Activated CD8-positive, alpha-beta memory T cell treated with anti-CD3 and anti-CD28 coated beads, Interleukin-2, amount 50 U/mL, for 48 hours (primary cell): ENCODE data around the gene IFI27.

ENCODE experiments used
- DNase-seq: peaks from one replicate; pipeline ENCODE4 v3.0.0-alpha.2; 2020

Gene IFI27

DNA sequence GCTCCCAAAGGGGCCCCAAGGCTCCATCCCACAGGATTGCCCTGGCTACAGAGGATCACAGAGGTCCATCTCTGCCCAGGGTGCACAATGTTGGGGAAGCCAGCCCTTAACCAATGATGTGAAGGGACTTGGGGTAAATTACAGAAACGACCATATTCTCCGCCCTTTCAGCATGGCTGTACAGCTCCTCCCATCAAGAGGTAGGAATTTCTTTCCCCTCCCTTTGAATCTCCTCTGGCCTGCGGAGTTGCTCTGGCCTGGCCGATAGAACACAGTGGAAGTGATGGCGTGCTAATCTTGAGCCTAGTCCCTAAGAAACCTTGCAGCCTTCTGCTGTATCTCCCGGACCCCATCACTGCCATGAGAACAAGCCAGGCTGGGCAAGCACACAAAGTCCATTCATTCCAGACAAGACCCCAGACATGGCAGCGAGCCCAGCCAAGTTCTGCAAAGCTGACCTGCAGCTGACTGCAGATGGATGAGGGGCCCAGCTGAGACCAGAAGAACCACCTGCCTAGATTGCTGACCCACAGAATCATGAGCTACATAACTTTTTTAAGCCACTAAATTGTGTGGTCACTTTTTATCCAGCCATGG lies 6.9 kb upstream of the IFI27 start:
- no peak for DNase-seq

DNA sequence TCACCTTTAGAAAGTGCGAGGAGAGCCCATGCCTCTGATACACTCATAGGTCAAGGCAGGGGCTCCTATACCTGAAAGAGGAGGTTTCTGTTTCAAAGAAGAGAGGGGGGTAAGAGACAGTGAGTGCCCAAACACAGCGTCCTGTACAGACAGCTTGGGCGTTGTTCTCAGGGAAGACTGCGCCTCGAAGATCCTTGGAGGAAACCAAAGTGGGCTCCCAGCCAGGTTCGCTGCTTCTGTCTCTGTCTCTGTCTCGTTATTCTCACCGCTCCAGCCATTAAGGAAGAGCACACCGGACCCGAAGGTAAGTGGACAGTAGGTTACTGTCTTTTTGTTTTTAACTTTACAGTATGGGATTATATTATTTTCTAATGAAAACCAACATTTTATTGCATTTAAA lies 5.8 kb upstream of the IFI27 start:
- no peak for DNase-seq

DNA sequence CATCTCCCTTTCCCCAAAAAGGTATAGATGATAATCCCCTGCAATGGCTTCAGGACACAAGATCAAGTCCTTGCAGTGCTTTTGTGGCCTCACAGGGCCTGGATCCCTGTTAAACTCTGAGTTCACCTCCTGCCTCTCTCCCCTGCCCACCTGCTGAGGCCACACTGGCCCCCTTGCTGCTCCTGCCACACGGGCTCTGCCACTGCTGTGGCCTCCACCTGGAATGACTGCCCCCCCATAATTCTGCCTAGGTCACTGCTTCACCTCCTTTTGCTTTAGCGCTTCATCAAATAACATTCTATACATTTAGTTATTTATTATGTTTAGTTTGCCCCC lies 653 bp upstream of the IFI27 start:
- peak; percentile 28 for DNase-seq

- DNase-seq: peak; percentile 44
Observed at GRCh38 chr14:94111276-94112095, 950 bp downstream of the IFI27 start.

DNA sequence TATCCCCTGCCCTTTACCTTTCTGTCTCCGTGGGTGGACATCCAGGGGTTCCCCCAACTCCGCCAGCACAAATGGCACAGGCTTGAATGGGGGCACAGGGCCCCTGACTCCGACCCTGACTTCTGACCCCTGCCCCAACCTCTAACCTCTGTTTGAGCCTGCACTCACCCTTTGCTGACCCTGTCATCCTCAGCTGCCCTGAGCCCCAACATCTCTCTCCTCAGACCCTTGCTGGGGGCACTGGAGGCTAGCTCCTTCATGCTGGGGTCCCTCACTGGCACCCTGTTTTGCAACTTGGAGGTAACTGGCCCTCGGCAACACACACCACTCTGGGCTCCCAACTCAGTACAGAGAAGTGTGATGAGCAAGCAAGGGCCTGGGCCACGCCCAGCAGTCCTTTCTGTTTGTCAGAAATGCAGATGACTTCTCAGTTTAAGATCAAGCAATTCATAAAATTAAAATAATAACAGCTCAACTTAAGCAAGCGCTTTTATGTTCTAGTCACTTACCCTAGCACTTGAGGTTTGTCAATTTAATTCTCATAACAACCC lies 2.1 kb downstream of the IFI27 start:
- peak; percentile 45 for DNase-seq

DNA sequence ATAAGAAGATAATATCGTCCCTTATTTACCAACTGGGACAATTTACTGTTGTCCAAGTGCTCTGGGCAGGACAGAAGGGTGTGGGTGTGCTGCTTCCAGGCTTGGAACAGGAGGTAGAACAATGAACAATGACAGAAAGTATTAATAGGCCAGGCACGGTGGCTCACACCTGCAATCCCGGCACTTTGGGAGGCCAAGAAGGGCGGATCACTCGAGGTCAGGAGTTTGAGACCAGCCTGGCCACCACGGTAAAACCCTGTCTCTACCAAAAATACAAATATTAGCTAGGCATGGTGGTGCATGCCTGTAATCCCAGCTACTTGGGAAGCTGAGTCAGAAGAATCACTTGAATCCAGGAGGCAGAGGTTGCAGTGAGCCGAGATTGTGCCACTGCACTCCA lies 2.5 kb downstream of the IFI27 start:
- DNase-seq: peak; percentile 26

- peak; percentile 18 for DNase-seq
Observed at GRCh38 chr14:94113490-94113889, 3.0 kb downstream of the IFI27 start.

DNA sequence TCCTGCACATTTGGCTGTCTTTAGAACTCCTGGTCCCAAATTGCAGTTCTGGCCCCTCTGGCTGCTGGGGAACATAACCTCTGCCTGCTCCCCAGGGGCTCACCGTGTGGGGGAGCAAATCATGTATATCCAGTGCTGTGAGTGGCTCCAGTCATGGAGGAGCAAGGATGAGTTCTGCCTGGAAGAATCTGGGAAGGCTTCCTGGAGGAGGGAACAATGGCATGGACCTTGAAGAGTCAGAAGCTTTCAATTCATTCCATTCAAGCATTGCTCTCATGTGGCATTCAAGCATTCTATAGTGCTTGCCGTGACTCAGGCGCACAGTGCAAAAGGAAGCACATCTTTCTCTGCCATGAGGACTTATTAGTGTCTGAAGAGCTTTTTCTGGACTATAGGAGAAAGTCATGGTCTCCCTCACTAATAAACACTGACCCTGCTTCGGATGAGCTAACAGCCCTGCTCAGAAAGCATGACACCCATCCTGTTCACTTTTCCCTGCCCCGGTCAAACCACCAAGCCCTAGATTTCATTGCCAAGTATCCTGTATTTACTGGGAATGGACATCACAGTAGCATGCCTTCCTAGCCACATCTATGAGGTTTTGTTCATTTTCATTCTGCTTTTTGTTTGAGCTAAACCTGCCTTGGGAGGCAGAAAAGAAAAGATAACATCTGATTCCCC lies 3.5 kb downstream of the IFI27 start:
- DNase-seq: no peak

DNA sequence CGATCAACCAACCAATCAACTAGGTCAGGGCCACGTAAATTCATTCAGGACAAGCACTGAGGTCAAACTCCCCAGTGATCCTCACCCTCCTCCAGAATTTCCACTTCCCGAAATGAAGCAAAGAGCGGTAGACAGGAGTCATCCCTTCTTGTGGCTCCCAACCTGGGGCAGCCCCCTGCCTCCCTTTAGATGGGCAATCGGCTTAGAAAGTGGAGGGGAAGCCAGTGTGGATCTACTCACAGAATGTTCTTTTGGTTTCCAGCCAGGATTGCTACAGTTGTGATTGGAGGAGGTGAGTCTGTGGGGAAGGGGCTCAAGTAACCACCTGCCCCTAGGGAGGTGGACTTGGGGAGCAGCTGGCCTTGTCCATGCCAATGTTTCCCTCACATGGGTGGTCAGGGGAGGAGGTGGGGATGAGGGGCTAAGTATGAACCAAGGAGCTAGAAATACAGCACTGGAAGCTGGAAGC lies 4.1 kb downstream of the IFI27 start:
- DNase-seq: no peak

DNA sequence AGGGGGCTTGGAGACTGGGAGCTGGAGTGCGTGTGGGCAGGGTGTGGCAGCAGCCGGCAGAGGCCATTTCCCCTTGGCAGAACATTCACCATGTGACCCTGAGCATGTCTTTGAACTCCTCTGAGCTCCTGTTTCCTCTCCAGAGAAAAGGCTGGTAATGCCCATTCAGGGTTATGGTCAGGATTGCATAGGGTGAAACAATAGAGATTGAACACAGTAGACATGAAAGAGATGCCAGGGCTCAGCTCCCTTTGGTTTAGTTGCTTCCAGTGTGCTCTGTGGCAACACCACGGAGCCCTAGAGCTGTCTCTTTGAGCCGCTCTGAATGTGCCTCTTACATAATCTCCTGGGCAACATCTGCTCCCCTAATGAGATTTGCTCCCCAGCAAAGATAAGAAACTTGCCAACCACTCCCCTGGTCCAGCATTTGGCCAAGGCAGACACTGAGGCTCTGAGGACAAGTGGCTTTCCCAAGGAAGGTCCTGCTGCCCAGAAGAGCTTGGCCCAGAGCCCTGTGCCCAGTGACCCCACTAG lies 4.6 kb downstream of the IFI27 start:
- DNase-seq: no peak

GRCh38 chr14:94115631-94116030 lies 5.1 kb downstream of the IFI27 start:
- no peak for DNase-seq

DNA sequence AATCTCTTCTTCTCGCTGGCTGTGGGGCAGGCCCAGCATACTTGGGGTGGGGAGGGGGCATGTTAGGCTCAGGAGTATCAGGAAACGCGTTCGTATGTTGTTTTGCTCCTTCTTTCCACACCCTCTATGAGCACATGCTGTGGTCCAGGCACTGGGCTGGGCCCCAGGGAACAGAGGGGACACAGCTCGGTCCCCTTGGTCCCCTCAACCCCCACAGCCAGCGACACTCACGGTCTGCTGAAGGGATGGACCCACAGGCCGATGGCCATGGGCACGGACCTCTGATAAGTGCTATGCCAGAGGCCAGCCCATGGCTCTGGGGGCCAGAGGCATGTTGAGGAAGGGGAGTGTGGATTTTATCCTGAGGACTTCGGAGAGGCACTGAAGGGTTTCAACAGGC lies 6.2 kb downstream of the IFI27 start:
- no peak for DNase-seq

DNA sequence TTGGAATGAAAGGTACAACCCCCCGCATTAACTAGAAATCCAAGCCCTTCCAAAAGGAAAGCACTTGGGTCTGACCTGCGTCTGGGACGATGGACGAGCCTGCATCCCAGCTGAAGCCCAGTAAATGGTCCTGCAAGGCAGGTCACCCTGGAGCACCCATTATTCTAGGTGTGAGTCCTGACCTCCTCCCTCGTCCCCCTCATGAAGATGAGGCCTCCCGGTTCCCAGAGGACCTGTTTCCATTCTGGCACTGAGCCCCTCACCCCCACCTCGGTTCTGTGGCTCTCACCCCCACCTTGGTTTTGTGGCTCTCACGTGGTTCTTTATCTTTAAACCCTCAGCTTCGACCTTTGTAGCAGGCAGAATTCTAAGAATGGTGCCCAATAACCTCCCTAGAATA lies 7.3 kb downstream of the IFI27 start:
- no peak for DNase-seq

DNA sequence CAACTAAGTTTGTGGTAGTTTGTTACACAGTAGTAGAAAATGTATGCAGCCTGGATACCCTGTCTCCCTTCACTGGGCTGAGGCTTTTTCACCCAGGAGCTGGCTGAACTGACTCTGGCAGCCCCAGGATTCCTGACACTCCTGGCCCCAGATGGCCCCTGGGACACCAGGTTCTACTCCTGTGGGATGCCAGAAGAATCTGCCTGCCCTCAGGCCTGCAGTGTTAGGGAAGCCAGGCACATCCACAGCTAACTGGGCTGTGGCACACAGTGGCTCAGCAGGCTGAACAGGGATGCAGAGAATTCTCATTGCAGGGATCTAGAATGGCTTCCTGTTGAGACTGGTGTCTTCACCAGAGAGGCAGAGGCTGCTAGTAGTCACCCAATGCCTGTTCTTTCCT lies 8.5 kb downstream of the IFI27 start:
- no peak for DNase-seq

DNA sequence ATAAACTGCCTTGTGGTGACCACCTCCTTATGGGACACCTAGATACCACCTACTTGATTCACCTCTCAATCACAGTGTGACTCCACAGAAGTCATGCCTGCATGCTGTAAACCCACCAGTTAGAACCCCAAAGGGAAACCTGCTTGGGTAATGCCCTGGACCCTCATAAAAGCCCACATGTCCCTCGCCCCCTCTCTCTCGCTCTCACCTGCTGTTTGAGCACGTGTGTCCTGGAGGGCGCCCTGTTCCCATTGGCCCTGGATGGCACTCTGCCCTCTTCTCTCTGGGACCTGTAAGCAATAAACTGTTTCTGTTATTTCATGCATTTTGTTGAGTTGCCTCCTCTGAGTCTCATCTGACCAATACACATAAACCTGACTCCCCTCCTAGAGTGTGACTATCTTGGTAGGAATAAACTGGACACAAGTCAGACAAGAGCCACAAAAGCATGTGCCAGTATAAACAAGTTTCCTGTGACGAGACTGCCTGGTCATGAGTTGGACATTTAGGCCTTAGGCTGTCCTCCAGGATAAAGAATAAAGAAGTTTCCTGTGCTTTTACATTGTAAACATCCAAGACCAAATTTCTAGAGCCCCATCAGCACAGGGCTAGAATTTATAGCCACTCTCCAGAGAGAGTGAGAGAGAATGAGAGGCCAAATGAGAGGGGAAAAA lies 10.3 kb downstream of the IFI27 start:
- no peak for DNase-seq

DNA sequence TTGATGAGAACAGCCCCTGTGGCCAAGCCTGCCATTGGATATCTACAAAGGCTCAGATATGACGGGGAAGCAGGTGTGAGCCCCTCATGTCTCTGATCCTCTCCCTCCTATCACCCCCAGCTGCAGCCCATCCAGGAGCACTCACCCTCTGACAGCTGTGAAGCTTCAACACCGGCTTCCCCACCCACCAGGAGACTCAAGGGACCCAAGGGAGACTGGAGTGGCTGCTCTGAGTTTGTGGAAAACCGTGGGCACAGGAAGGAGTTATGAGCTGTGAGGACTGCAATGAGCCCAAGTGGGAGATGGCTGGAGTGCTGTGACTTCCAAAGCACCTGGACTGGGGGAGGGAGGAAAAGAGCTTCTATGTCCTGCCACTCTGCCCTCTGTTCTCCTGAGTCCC lies 10.9 kb downstream of the IFI27 start:
- DNase-seq: no peak

DNA sequence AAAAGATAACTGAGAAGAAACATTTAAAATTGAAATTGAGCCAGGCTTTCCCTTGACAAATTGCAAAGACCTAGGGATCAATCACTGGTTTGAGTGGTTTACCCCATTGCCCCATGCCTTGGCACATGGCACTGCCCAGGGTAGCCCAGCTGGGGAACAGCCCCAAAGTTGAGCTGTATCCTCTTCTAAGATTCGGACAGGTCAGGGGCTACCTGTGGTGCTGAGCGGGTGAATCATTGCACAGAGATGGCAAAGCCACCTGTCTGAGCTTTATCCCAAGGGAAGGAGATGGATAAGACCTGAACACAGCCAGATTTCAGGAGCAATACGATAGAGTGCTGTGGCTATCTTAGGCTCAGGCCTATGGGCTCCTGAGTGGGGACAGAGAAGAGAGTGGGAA lies 11.9 kb downstream of the IFI27 start:
- DNase-seq: peak; percentile 37

- DNase-seq: peak; percentile 29
Observed at GRCh38 chr14:94123296-94123695, 12.8 kb downstream of the IFI27 start.

- DNase-seq: peak; percentile 18
Observed at GRCh38 chr14:94123868-94124267, 13.3 kb downstream of the IFI27 start.

- DNase-seq: peak; percentile 23
Observed at GRCh38 chr14:94124582-94125377, 14.2 kb downstream of the IFI27 start.

DNA sequence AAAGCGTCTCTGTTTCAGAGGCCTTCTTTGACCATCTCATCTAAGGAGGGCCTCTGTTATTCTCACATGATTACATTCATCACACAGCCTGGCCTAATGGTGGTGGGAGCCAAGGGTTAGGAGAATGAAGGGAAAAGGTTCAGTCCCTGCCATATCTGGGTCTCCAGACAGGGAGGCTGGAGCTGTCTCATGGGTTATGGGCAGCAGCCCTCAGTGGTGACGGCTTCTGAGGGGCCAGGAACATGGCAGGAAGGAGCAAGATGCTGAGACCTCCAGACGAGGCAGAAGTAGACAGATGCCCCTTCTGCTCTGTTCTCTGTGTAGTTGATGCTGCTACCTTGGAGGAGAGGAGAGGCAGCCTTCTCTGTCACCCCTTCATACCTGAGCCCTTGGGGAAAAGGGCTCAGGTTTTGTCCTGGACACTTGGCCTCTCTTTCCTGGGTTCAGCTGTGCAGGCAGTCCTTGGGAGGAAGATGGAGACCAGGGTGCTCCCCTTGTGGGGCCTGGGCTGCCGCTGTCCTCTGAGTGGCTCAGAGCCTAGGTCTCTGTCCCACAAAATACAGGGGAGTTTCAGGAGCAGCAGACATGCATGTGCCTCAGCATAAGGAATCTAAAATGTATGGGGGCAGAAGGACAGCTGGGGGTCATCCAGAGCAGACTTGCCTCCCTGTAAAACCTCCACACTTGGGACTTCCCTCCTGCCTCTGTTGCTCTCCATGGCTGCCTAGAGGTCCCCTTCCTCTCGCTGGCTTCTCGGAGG lies 15.3 kb downstream of the IFI27 start:
- peak; percentile 40 for DNase-seq

GRCh38 chr14:94126419-94126677 lies 15.8 kb downstream of the IFI27 start:
- no peak for DNase-seq
